Type B pancreatic cell (in vitro differentiated cells): ENCODE measurements around the gene PLEKHA7. TPM values are rescaled to one million over a fixed set of nuclear protein-coding genes. Genes with fewer than 3 reads are reported as not detected.
A peak's percentile ranks its signal among the peaks of the same experiment; 100 is the strongest.

Experiments
- DNase-seq: peaks from one replicate; pipeline ENCODE4 v3.0.0; 2021; ENCODE audit warnings: mixed read lengths; ENCODE audit not compliant: unreplicated experiment; ENCODE audit errors: extremely low spot score
- H3K27ac Mint-ChIP-seq: 2 replicates; pipeline ENCODE4 v1.8.0; 2021; ENCODE audit warnings: mild to moderate bottlenecking, mixed read lengths
- H3K27me3 Mint-ChIP-seq: 2 replicates; pipeline ENCODE4 v1.8.0; 2021; ENCODE audit warnings: mixed read lengths
- H3K36me3 Mint-ChIP-seq: 2 replicates; pipeline ENCODE4 v1.8.0; 2021; ENCODE audit warnings: mixed read lengths
- H3K4me1 Mint-ChIP-seq: one replicate; pipeline ENCODE4 v1.8.0; 2021; ENCODE audit warnings: mixed read lengths; ENCODE audit not compliant: unreplicated experiment
- H3K4me3 Mint-ChIP-seq: 2 replicates; pipeline ENCODE4 v1.8.0; 2021; ENCODE audit warnings: mild to moderate bottlenecking, mixed read lengths
- H3K9me3 Mint-ChIP-seq: 2 replicates; pipeline ENCODE4 v1.8.0; 2021; ENCODE audit warnings: mixed read lengths
- CTCF ChIP-seq: fragments of 200-600 bp; sonication (generic); conservative IDR thresholded peaks from 2 replicates; pipeline ENCODE4 v1.5.0; 2021; ENCODE audit warnings: antibody characterized with exemption, mild to moderate bottlenecking
- total RNA-seq: library from RNA; stranded (reverse); gene quantifications from 2 replicates; pipeline ENCODE4 v1.2.1, GENCODE V29; 2021; ENCODE audit warnings: low replicate concordance

The PLEKHA7 gene
- total RNA-seq, 1 donor from 2014 or later: 64.7 TPM

GRCh38 chr11:16981651-16982194 is 32.5 kb downstream of the PLEKHA7 start:
- Mint-ChIP-seq H3K27ac (peak overlapping the region; percentile 90), H3K9me3 (no peaks in the 10 kb centered on the region), H3K36me3 (no peaks in the 10 kb centered on the region), H3K4me1 (peaks cover 76% of the 10 kb centered on the region), H3K4me3 (no peak overlapping the region), H3K27me3 (no peaks in the 10 kb centered on the region)
- peak; percentile 78 for DNase-seq
- no peak for TF ChIP-seq CTCF

GRCh38 chr11:16979703-16980622 is 34.3 kb downstream of the PLEKHA7 start:
- Mint-ChIP-seq H3K4me1 (peaks cover 64% of the 10 kb centered on the region), H3K4me3 (peak overlapping the region; percentile 50), H3K36me3 (no peaks in the 10 kb centered on the region), H3K9me3 (no peaks in the 10 kb centered on the region), H3K27me3 (no peaks in the 10 kb centered on the region), H3K27ac (peak overlapping the region; percentile 90)
- no peak for TF ChIP-seq CTCF
- DNase-seq: no peak

DNA sequence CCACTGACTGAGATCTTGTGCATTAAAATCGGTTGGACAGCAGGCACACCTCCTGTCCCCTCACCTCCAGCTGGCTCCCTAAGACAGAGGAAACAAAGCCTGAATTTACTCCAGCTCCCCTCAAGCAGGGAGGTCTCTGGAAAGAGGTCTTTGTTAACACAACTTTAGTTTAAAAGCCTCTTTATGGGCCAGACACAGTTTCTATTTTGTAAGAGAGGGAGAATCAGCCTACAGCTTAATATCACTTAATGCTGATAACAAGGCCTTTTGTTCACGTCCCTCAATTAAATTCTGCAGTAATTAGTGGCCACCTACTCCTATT is 36.3 kb downstream of the PLEKHA7 start:
- TF ChIP-seq CTCF: no peak
- H3K27me3 Mint-ChIP-seq: no peaks in the 10 kb centered on the region
- peak overlapping the region; percentile 62 for H3K27ac Mint-ChIP-seq
- peak overlapping the region; percentile 33 for H3K4me3 Mint-ChIP-seq
- no peaks in the 10 kb centered on the region for H3K9me3 Mint-ChIP-seq
- peaks cover 55% of the 10 kb centered on the region for H3K4me1 Mint-ChIP-seq
- no peaks in the 10 kb centered on the region for H3K36me3 Mint-ChIP-seq
- DNase-seq: no peak

- Mint-ChIP-seq H3K4me3 (peak overlapping the region; percentile 33), H3K27me3 (no peaks in the 10 kb centered on the region), H3K36me3 (no peaks in the 10 kb centered on the region), H3K4me1 (peaks cover 50% of the 10 kb centered on the region), H3K9me3 (no peaks in the 10 kb centered on the region), H3K27ac (peak overlapping the region; percentile 62)
- no peak for DNase-seq
- no peak for TF ChIP-seq CTCF
Measured at GRCh38 chr11:16977136-16977993, 36.8 kb downstream of the PLEKHA7 start.

DNA sequence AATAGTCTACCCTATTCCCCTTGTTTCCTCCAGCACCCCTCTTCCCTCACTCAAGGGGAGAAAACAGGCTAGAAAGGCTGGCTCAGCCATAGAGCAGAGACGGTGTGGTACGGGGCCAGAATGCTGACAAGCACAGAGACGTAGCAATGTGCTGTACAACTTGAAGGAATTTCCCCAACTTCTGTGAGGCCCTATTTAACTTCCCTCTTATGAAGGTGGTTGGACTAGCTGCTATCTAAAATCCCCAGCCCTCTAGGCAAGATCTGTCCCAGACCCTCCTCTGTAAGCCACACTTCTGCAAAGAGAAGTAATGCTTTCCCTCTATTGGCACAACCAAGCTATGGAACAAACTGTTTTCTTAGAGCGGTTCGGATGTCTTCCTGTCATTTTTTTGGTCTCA is 37.8 kb downstream of the PLEKHA7 start:
- no peaks in the 10 kb centered on the region for H3K36me3 Mint-ChIP-seq
- no peak overlapping the region for H3K4me3 Mint-ChIP-seq
- no peak overlapping the region for H3K27ac Mint-ChIP-seq
- peaks cover 42% of the 10 kb centered on the region for H3K4me1 Mint-ChIP-seq
- H3K27me3 Mint-ChIP-seq: no peaks in the 10 kb centered on the region
- no peak for TF ChIP-seq CTCF
- DNase-seq: no peak
- no peaks in the 10 kb centered on the region for H3K9me3 Mint-ChIP-seq
